WTC11 (cell line): ENCODE measurements around the gene MVK. TPM values are rescaled to one million over a fixed set of nuclear protein-coding genes. Genes with fewer than 3 reads are reported as not detected.

Experiments used
- ATAC-seq: fragments of 200-7000 bp; cut with Tn5 transposase; 2 replicates; pipeline ENCODE4 v1.10.0; 2021; ENCODE audit warnings: mild to moderate bottlenecking, moderate library complexity
- CTCF ChIA-PET: fragments of 300-600 bp; sonication (Branson Sonifier 250); formaldehyde crosslinking; loops from one replicate; lab custom pipeline; 2021; ENCODE audit warnings: antibody characterized with exemption; lab: Charles Lee
- POLR2A ChIA-PET: fragments of 350-600 bp; sonication (Branson Sonifier 250); formaldehyde crosslinking; loops from one replicate; lab custom pipeline; 2021; ENCODE audit warnings: antibody characterized with exemption; lab: Charles Lee
- DNase-seq: peaks from one replicate; pipeline ENCODE4 v3.0.0; 2021; ENCODE audit warnings: low spot score
- H3K27ac Mint-ChIP-seq: 2 replicates; pipeline ENCODE4 v1.8.0; 2021; ENCODE audit warnings: mixed read lengths
- H3K27me3 Mint-ChIP-seq: 2 replicates; pipeline ENCODE4 v1.8.0; 2021; ENCODE audit warnings: low read depth, mild to moderate bottlenecking, moderate library complexity, mixed read lengths
- H3K36me3 Mint-ChIP-seq: 2 replicates; pipeline ENCODE4 v1.8.0; 2021; ENCODE audit warnings: mixed read lengths
- H3K4me1 Mint-ChIP-seq: 2 replicates; pipeline ENCODE4 v1.8.0; 2022; ENCODE audit warnings: mixed read lengths
- H3K4me3 Mint-ChIP-seq: 2 replicates; pipeline ENCODE4 v1.8.0; 2021; ENCODE audit warnings: mild to moderate bottlenecking, moderate library complexity, mixed read lengths
- H3K9me3 Mint-ChIP-seq: 2 replicates; pipeline ENCODE4 v1.8.0; 2021; ENCODE audit warnings: mixed read lengths
- CBFB ChIP-seq: sonication (generic); formaldehyde crosslinking; IDR thresholded peaks from 2 replicates; pipeline ENCODE4 v1.8.1; 2022; ENCODE audit warnings: mild to moderate bottlenecking, low read depth, missing genetic modification reagents
- ELF4 ChIP-seq: sonication (generic); formaldehyde crosslinking; IDR thresholded peaks from 2 replicates; pipeline ENCODE4 v1.8.1; 2022; ENCODE audit warnings: low read depth, mild to moderate bottlenecking, moderate library complexity, missing genetic modification reagents
- ETV6 ChIP-seq: sonication (generic); formaldehyde crosslinking; IDR thresholded peaks from 2 replicates; pipeline ENCODE4 v1.8.1; 2022; ENCODE audit warnings: mild to moderate bottlenecking, missing genetic modification reagents
- GRHL2 ChIP-seq: fragments of 250-450 bp; sonication (Bioruptor Pico); IDR thresholded peaks from 2 replicates; pipeline ENCODE4 v1.8.0; 2022; ENCODE audit warnings: mild to moderate bottlenecking, moderate library complexity; ENCODE audit not compliant: insufficient replicate concordance, severe bottlenecking
- IRF2 ChIP-seq: sonication (generic); formaldehyde crosslinking; IDR thresholded peaks from 2 replicates; pipeline ENCODE4 v1.8.0; 2022; ENCODE audit warnings: low read depth, missing genetic modification reagents, borderline replicate concordance
- KAT7 ChIP-seq: sonication (generic); formaldehyde crosslinking; IDR thresholded peaks from 2 replicates; pipeline ENCODE4 v1.8.1; 2023; ENCODE audit warnings: missing genetic modification reagents, mild to moderate bottlenecking, borderline replicate concordance
- MXD4 ChIP-seq: fragments of 250-450 bp; sonication (Bioruptor Pico); IDR thresholded peaks from 2 replicates; pipeline ENCODE4 v1.8.0; 2021; ENCODE audit warnings: mild to moderate bottlenecking, moderate library complexity, borderline replicate concordance
- NFYB ChIP-seq: sonication (generic); formaldehyde crosslinking; conservative IDR thresholded peaks from 2 replicates; pipeline ENCODE4 v1.8.0; 2022; ENCODE audit warnings: low read depth, missing genetic modification reagents
- RORB ChIP-seq: fragments of 250-450 bp; sonication (Bioruptor Pico); IDR thresholded peaks from 2 replicates; pipeline ENCODE4 v1.9.0; 2021; ENCODE audit warnings: mild to moderate bottlenecking
- SOX15 ChIP-seq: fragments of 250-450 bp; sonication (Bioruptor Pico); IDR thresholded peaks from 2 replicates; pipeline ENCODE4 v1.9.0; 2021; ENCODE audit warnings: mild to moderate bottlenecking
- ZBTB21 ChIP-seq: sonication (generic); formaldehyde crosslinking; IDR thresholded peaks from 2 replicates; pipeline ENCODE4 v1.8.1; 2023; ENCODE audit warnings: mild to moderate bottlenecking, missing genetic modification reagents, borderline replicate concordance
- ZNF121 ChIP-seq: sonication (generic); formaldehyde crosslinking; IDR thresholded peaks from 2 replicates; pipeline ENCODE4 v1.8.0; 2023; ENCODE audit warnings: missing genetic modification reagents
- ZNF138 ChIP-seq: sonication (generic); formaldehyde crosslinking; conservative IDR thresholded peaks from 2 replicates; pipeline ENCODE4 v1.8.1; 2022; ENCODE audit warnings: mild to moderate bottlenecking, moderate library complexity, missing genetic modification reagents
- ZNF423 ChIP-seq: fragments of 250-450 bp; sonication (Bioruptor Pico); IDR thresholded peaks from 2 replicates; pipeline ENCODE4 v2.1.2; 2022; ENCODE audit warnings: mild to moderate bottlenecking, moderate library complexity
- total RNA-seq: library from RNA; stranded (reverse); gene quantifications from 3 replicates; pipeline ENCODE4 v1.2.3, GENCODE V29; 2021
- TF ChIP-seq, protein P1 (sequence below): sonication (generic); formaldehyde crosslinking; IDR thresholded peaks from 2 replicates; pipeline ENCODE4 v1.8.0; 2022; ENCODE audit warnings: mild to moderate bottlenecking, missing genetic modification reagents
- TF ChIP-seq, protein P2 (sequence below): fragments of 250-450 bp; sonication (Bioruptor Pico); IDR thresholded peaks from 2 replicates; pipeline ENCODE4 v2.1.2; 2022; ENCODE audit warnings: mild to moderate bottlenecking, moderate library complexity
- TF ChIP-seq, protein P3 (sequence below): sonication (generic); formaldehyde crosslinking; IDR thresholded peaks from 2 replicates; pipeline ENCODE4 v1.8.1; 2022; ENCODE audit warnings: missing genetic modification reagents, borderline replicate concordance
- TF ChIP-seq, protein P4 (sequence below): sonication (generic); formaldehyde crosslinking; conservative IDR thresholded peaks from 2 replicates; pipeline ENCODE4 v1.8.1; 2022; ENCODE audit warnings: mild to moderate bottlenecking, missing genetic modification reagents
- TF ChIP-seq, protein P5 (sequence below): sonication (generic); formaldehyde crosslinking; IDR thresholded peaks from 2 replicates; pipeline ENCODE4 v1.8.0; 2022; ENCODE audit warnings: mild to moderate bottlenecking, missing genetic modification reagents
- TF ChIP-seq, protein P6 (sequence below): sonication (generic); formaldehyde crosslinking; IDR thresholded peaks from 2 replicates; pipeline ENCODE4 v1.8.1; 2023; ENCODE audit warnings: mild to moderate bottlenecking, missing genetic modification reagents

The MVK gene
- total RNA-seq, 1 experiment from 2014 or later, result 13.2 TPM

DNA sequence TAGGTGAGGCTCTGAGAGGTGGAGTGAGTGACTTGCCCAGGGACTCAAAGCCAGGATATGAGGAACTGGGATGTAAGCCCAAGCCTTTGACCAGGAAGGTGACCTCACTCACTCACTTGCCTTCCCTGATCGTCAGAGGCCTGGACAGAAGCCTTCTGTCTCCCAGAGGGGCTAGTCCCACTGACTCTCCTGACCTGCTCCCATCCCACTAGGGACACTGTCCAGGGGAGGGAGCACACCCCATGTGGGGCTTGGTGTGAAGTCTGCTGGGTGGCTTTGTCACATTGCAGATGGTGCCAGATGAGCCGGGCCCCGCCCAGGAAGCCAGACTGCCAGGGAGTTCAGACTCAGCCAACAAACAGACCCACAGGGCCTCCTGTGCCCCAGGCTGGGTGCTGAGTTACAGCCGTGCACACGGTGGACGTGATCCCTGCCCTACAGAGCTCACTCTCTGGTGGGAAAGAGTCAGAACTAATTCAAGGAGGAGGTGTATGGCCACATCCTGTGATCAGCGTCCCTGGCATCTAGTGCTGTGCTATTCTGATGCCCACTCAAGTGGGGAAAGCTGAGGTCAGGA lies 28.6 kb upstream of the MVK start (continued):
- TF ChIP-seq, protein P1, sequence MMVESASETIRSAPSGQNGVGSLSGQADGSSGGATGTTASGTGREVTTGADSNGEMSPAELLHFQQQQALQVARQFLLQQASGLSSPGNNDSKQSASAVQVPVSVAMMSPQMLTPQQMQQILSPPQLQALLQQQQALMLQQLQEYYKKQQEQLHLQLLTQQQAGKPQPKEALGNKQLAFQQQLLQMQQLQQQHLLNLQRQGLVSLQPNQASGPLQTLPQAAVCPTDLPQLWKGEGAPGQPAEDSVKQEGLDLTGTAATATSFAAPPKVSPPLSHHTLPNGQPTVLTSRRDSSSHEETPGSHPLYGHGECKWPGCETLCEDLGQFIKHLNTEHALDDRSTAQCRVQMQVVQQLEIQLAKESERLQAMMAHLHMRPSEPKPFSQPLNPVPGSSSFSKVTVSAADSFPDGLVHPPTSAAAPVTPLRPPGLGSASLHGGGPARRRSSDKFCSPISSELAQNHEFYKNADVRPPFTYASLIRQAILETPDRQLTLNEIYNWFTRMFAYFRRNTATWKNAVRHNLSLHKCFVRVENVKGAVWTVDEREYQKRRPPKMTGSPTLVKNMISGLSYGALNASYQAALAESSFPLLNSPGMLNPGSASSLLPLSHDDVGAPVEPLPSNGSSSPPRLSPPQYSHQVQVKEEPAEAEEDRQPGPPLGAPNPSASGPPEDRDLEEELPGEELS (CRISPR knock-in tag), result no peak
- no peak for TF ChIP-seq ZBTB21 (CRISPR knock-in tag)
- no peak for TF ChIP-seq GRHL2
- no peak for TF ChIP-seq NFYB (CRISPR knock-in tag)
- no peak for TF ChIP-seq RORB
- TF ChIP-seq SOX15 (CRISPR knock-in tag), result no peak

DNA sequence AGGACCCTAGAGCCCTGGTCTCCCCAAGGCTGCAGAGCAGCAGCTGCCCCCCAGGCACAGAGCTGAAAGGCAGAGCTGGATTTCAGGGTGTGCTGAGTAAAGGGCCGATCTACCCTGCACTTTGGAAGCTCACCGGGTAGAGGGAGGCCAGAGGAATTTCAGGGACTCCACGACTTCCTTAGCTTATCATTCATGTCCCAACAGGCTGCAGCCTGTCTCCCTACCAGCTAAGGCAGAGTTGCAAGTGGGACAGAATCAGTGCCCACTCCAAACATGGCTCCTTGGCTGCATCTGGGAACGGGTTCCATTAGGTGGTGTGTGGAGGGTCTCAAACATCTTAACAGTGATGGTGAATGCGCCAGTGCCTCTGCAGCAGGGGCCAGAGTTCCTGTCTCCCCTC lies 27.8 kb upstream of the MVK start:
- no peaks in the 10 kb centered on the region for H3K9me3 Mint-ChIP-seq
- ChIA-PET POLR2A (no interaction called here), CTCF (interaction anchor here (0.7 kb wide), 2 partner anchors 27 to 118 kb away, joined by 3 to 4 read pairs; no protein-coding TSS in a partner anchor)

DNA sequence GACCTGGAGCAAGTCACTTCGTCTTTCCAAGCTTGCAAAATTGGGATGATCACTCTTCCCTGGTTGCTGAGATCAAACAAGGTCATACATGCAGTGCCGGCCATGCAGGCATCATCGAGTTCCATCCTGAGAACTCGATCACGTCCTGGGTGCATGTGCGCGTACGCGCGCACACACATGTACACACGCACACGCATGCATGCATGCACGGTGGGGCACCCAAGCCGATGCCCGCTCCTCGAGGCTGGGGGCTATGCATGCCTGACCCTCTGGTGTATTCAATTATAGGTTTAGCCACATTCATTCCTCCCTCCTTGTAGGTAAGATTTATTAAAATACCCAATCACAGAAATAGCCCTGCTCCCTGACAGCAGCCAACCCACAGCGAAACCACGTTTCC lies 26.3 kb upstream of the MVK start:
- CTCF ChIA-PET, result no interaction called here
- POLR2A ChIA-PET, result no interaction called here
- Mint-ChIP-seq H3K27ac (no peak overlapping the region), H3K4me3 (no peak overlapping the region), H3K27me3 (no peaks in the 10 kb centered on the region; the same call in 1 of the 2 replicates), H3K36me3 (no peaks in the 10 kb centered on the region), H3K4me1 (no peaks in the 10 kb centered on the region), H3K9me3 (no peaks in the 10 kb centered on the region)
- ATAC-seq (no peak), DNase-seq (no peak)
- TF ChIP-seq ZNF121 (no peak), KAT7 (CRISPR knock-in tag) (no peak), ELF4 (no peak), IRF2 (no peak), ZNF423 (CRISPR knock-in tag) (no peak)
- TF ChIP-seq, protein P2, sequence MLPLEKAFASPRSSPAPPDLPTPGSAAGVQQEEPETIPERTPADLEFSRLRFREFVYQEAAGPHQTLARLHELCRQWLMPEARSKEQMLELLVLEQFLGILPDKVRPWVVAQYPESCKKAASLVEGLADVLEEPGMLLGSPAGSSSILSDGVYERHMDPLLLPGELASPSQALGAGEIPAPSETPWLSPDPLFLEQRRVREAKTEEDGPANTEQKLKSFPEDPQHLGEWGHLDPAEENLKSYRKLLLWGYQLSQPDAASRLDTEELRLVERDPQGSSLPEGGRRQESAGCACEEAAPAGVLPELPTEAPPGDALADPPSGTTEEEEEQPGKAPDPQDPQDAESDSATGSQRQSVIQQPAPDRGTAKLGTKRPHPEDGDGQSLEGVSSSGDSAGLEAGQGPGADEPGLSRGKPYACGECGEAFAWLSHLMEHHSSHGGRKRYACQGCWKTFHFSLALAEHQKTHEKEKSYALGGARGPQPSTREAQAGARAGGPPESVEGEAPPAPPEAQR (CRISPR knock-in tag), result no peak
- TF ChIP-seq, protein P3, sequence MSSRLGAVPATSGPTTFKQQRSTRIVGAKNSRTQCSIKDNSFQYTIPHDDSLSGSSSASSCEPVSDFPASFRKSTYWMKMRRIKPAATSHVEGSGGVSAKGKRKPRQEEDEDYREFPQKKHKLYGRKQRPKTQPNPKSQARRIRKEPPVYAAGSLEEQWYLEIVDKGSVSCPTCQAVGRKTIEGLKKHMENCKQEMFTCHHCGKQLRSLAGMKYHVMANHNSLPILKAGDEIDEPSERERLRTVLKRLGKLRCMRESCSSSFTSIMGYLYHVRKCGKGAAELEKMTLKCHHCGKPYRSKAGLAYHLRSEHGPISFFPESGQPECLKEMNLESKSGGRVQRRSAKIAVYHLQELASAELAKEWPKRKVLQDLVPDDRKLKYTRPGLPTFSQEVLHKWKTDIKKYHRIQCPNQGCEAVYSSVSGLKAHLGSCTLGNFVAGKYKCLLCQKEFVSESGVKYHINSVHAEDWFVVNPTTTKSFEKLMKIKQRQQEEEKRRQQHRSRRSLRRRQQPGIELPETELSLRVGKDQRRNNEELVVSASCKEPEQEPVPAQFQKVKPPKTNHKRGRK, result no peak

More for the DNA sequence above, 27.8 kb upstream of the MVK start:
- TF ChIP-seq, protein P4, sequence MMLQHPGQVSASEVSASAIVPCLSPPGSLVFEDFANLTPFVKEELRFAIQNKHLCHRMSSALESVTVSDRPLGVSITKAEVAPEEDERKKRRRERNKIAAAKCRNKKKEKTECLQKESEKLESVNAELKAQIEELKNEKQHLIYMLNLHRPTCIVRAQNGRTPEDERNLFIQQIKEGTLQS (CRISPR knock-in tag), result no peak
- TF ChIP-seq NFYB (CRISPR knock-in tag) (no peak), ETV6 (CRISPR knock-in tag) (no peak), MXD4 (CRISPR knock-in tag) (no peak), KAT7 (CRISPR knock-in tag) (no peak), CBFB (CRISPR knock-in tag) (no peak), ZNF138 (no peak)
- TF ChIP-seq, protein P5, sequence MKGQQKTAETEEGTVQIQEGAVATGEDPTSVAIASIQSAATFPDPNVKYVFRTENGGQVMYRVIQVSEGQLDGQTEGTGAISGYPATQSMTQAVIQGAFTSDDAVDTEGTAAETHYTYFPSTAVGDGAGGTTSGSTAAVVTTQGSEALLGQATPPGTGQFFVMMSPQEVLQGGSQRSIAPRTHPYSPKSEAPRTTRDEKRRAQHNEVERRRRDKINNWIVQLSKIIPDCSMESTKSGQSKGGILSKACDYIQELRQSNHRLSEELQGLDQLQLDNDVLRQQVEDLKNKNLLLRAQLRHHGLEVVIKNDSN (CRISPR knock-in tag), result no peak
- TF ChIP-seq, protein P6, sequence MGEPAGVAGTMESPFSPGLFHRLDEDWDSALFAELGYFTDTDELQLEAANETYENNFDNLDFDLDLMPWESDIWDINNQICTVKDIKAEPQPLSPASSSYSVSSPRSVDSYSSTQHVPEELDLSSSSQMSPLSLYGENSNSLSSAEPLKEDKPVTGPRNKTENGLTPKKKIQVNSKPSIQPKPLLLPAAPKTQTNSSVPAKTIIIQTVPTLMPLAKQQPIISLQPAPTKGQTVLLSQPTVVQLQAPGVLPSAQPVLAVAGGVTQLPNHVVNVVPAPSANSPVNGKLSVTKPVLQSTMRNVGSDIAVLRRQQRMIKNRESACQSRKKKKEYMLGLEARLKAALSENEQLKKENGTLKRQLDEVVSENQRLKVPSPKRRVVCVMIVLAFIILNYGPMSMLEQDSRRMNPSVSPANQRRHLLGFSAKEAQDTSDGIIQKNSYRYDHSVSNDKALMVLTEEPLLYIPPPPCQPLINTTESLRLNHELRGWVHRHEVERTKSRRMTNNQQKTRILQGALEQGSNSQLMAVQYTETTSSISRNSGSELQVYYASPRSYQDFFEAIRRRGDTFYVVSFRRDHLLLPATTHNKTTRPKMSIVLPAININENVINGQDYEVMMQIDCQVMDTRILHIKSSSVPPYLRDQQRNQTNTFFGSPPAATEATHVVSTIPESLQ (CRISPR knock-in tag), result no peak
- H3K4me1 Mint-ChIP-seq, result no peaks in the 10 kb centered on the region
- no peaks in the 10 kb centered on the region; the same call in 1 of the 2 replicates for H3K27me3 Mint-ChIP-seq
- DNase-seq (no peak), ATAC-seq (no peak)
- no peak overlapping the region for H3K4me3 Mint-ChIP-seq
- no peaks in the 10 kb centered on the region for H3K36me3 Mint-ChIP-seq
- no peak overlapping the region for H3K27ac Mint-ChIP-seq
